ENCODE data around the gene SNU13.

GRCh38 chr22:41664951-41665350 is 23.7 kb downstream of the SNU13 start:
- TF ChIP-seq EZH2 (IDR thresholded peaks at IDR 0.05; ENCODE audit: borderline replicate concordance): no peak
- TF ChIP-seq, protein P1, sequence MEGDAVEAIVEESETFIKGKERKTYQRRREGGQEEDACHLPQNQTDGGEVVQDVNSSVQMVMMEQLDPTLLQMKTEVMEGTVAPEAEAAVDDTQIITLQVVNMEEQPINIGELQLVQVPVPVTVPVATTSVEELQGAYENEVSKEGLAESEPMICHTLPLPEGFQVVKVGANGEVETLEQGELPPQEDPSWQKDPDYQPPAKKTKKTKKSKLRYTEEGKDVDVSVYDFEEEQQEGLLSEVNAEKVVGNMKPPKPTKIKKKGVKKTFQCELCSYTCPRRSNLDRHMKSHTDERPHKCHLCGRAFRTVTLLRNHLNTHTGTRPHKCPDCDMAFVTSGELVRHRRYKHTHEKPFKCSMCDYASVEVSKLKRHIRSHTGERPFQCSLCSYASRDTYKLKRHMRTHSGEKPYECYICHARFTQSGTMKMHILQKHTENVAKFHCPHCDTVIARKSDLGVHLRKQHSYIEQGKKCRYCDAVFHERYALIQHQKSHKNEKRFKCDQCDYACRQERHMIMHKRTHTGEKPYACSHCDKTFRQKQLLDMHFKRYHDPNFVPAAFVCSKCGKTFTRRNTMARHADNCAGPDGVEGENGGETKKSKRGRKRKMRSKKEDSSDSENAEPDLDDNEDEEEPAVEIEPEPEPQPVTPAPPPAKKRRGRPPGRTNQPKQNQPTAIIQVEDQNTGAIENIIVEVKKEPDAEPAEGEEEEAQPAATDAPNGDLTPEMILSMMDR (IDR thresholded peaks at IDR 0.05; ENCODE audit: poor library complexity): no peak
- no peak for TF ChIP-seq EZH2phosphoT487 (IDR thresholded peaks at IDR 0.05; ENCODE audit: low read depth, severe bottlenecking, unreplicated experiment)
